A549 (cell line): ENCODE data around the gene ASB2. TPM values are rescaled to one million over a fixed set of nuclear protein-coding genes. Genes with fewer than 3 reads are reported as not detected.

Experiments used
- ATAC-seq, 2 experiments: fragments of 200-7000 bp in 1 of 2; fragments of >200 bp in 1 of 2; cut with Nextera tagmentation in 1 of 2; cut with Tn5 transposase in 1 of 2; 3 replicates each; pipeline versions ENCODE4 v1.8.0 to v1.9.1; 2018 to 2020; ENCODE audit warnings: mild to moderate bottlenecking in 1 of 2, moderate library complexity in 1 of 2
- CTCF ChIA-PET: fragments of 300-600 bp; sonication (Branson Sonifier 250); formaldehyde crosslinking; extraction: SDS; loops from one replicate; lab custom pipeline; 2021; ENCODE audit warnings: antibody characterized with exemption, inconsistent platforms; lab: Yijun Ruan, JAX
- POLR2A ChIA-PET: fragments of 350-600 bp; formaldehyde crosslinking; extraction: SDS; loops from one replicate; lab custom pipeline; 2021; ENCODE audit warnings: antibody characterized with exemption, inconsistent platforms; lab: Yijun Ruan, JAX
- DNase-seq, 2 experiments: peaks; one replicate each; pipeline versions ENCODE4 v3.0.0 to v3.0.0-alpha.2; 2011 to 2016; ENCODE audit warnings: low read depth in 1 of 2, low spot score in 1 of 2
- FAIRE-seq: peaks from 2 replicates; lab custom pipeline; 2011; peaks lifted over from hg19 to GRCh38; lab: Jason Lieb, UNC
- H3K27ac ChIP-seq, 2 experiments: fragments of >200 bp; sonication (Bioruptor Twin); formaldehyde crosslinking; 3 replicates each; pipeline ENCODE4 v1.5.1; 2016 to 2017
- H3K4me1 ChIP-seq: fragments of >200 bp; sonication (Bioruptor Twin); formaldehyde crosslinking; 3 replicates; pipeline ENCODE4 v1.6.1; 2016
- H3K4me2 ChIP-seq: fragments of >200 bp; sonication (Bioruptor Twin); formaldehyde crosslinking; 3 replicates; pipeline ENCODE4 v1.6.1; 2016
- H3K4me3 ChIP-seq: fragments of >200 bp; sonication (Bioruptor Twin); formaldehyde crosslinking; 3 replicates; pipeline ENCODE4 v1.5.1; 2016
- H3K9me3 ChIP-seq: fragments of >200 bp; sonication (Bioruptor Twin); formaldehyde crosslinking; 3 replicates; pipeline ENCODE4 v1.6.1; 2016
- ATOH8 ChIP-seq: fragments of 250-450 bp; sonication (Bioruptor Pico); IDR thresholded peaks from 2 replicates; pipeline ENCODE4 v1.5.0; 2020; ENCODE audit warnings: low read depth, mild to moderate bottlenecking, moderate library complexity
- BCL3 ChIP-seq: fragments of >200 bp; sonication (Bioruptor Twin); formaldehyde crosslinking; IDR thresholded peaks from 3 replicates; pipeline ENCODE4 v1.6.1; 2016
- CBX2 ChIP-seq: fragments of 200-600 bp; sonication (generic); IDR thresholded peaks from 2 replicates; pipeline ENCODE4 v1.6.1; 2016; ENCODE audit warnings: low read depth, mild to moderate bottlenecking, borderline replicate concordance
- CHD2 ChIP-seq: fragments of 150-350 bp; IDR thresholded peaks from 2 replicates; pipeline ENCODE4 v1.6.1; 2014; ENCODE audit warnings: low read length; ENCODE audit not compliant: partially characterized antibody
- CHD4 ChIP-seq: fragments of 200-600 bp; sonication (generic); IDR thresholded peaks from 2 replicates; pipeline ENCODE4 v1.6.1; 2016; ENCODE audit warnings: antibody characterized with exemption, mild to moderate bottlenecking, borderline replicate concordance
- CTCF ChIP-seq: fragments of >200 bp; sonication (Bioruptor Twin); formaldehyde crosslinking; IDR thresholded peaks from 3 replicates; pipeline ENCODE4 v1.5.1; 2016
- EHF ChIP-seq: fragments of 250-450 bp; sonication (Bioruptor Pico); IDR thresholded peaks from 2 replicates; pipeline ENCODE4 v1.5.0; 2020; ENCODE audit warnings: mild to moderate bottlenecking
- EHMT2 ChIP-seq: fragments of 200-600 bp; sonication (generic); IDR thresholded peaks from 2 replicates; pipeline ENCODE4 v1.6.1; 2016; ENCODE audit warnings: antibody characterized with exemption, low read depth, mild to moderate bottlenecking, moderate library complexity
- EP300 ChIP-seq, 2 experiments: fragments of >200 bp; sonication (Bioruptor Twin); formaldehyde crosslinking; IDR thresholded peaks; 2 replicates in 1 of 2; 3 replicates in 1 of 2; pipeline ENCODE4 v1.6.1; 2016 to 2017
- ESRRA ChIP-seq: fragments of 150-350 bp; IDR thresholded peaks from 2 replicates; pipeline ENCODE4 v1.6.1; 2014; ENCODE audit warnings: mild to moderate bottlenecking, low read length, borderline replicate concordance
- FOSB ChIP-seq: fragments of 250-450 bp; sonication (Bioruptor Pico); IDR thresholded peaks from 2 replicates; pipeline ENCODE4 v1.5.0; 2020; ENCODE audit warnings: mild to moderate bottlenecking, moderate library complexity
- FOXS1 ChIP-seq: fragments of 250-450 bp; sonication (Bioruptor Pico); IDR thresholded peaks from 2 replicates; pipeline ENCODE4 v1.5.0; 2020; ENCODE audit warnings: mild to moderate bottlenecking, moderate library complexity
- GATA3 ChIP-seq: IDR thresholded peaks from 2 replicates; pipeline ENCODE4 v1.6.1; 2012; ENCODE audit warnings: borderline replicate concordance
- HDAC2 ChIP-seq: fragments of 200-600 bp; sonication (generic); IDR thresholded peaks from 2 replicates; pipeline ENCODE4 v1.6.1; 2016
- HEYL ChIP-seq: fragments of 250-450 bp; sonication (Bioruptor Pico); IDR thresholded peaks from 2 replicates; pipeline ENCODE4 v1.8.0; 2021; ENCODE audit warnings: mild to moderate bottlenecking, moderate library complexity
- HOXB13 ChIP-seq: fragments of 250-450 bp; sonication (Bioruptor Pico); IDR thresholded peaks from 2 replicates; pipeline ENCODE4 v1.5.0; 2020; ENCODE audit warnings: low read depth, mild to moderate bottlenecking, moderate library complexity
- KDM5A ChIP-seq: fragments of 200-600 bp; sonication (generic); IDR thresholded peaks from 2 replicates; pipeline ENCODE4 v1.6.1; 2016; ENCODE audit warnings: antibody characterized with exemption, mild to moderate bottlenecking
- NR3C1 ChIP-seq: fragments of >200 bp; sonication (Bioruptor Twin); formaldehyde crosslinking; IDR thresholded peaks from 3 replicates; pipeline ENCODE4 v1.6.1; 2017
- PHF8 ChIP-seq: fragments of 200-600 bp; sonication (generic); IDR thresholded peaks from 2 replicates; pipeline ENCODE4 v1.6.1; 2016; ENCODE audit warnings: low read depth, mild to moderate bottlenecking, antibody characterized with exemption, moderate library complexity, borderline replicate concordance
- POLR2A ChIP-seq: IDR thresholded peaks from 2 replicates; pipeline ENCODE4 v1.6.1; 2012; ENCODE audit warnings: mild to moderate bottlenecking, low read length
- RARB ChIP-seq: fragments of 250-450 bp; sonication (Bioruptor Pico); IDR thresholded peaks from 2 replicates; pipeline ENCODE4 v1.8.0; 2021; ENCODE audit warnings: mild to moderate bottlenecking, moderate library complexity
- REST ChIP-seq: fragments of 200-600 bp; sonication (generic); IDR thresholded peaks from 2 replicates; pipeline ENCODE4 v1.6.1; 2016; ENCODE audit warnings: antibody characterized with exemption, mild to moderate bottlenecking, moderate library complexity
- RFX5 ChIP-seq: fragments of 450-650 bp; IDR thresholded peaks from 2 replicates; pipeline ENCODE4 v1.7.1; 2014; ENCODE audit warnings: antibody characterized with exemption, mild to moderate bottlenecking, moderate library complexity
- SMC3 ChIP-seq: fragments of >200 bp; sonication (Bioruptor Twin); formaldehyde crosslinking; IDR thresholded peaks from 3 replicates; pipeline ENCODE4 v1.6.1; 2018; ENCODE audit warnings: inconsistent platforms
- SREBF2 ChIP-seq: fragments of 450-650 bp; IDR thresholded peaks from 2 replicates; pipeline ENCODE4 v1.6.1; 2014; ENCODE audit warnings: mild to moderate bottlenecking, moderate library complexity
- TP53 ChIP-seq: fragments of 250-450 bp; sonication (Bioruptor Pico); IDR thresholded peaks from 2 replicates; pipeline ENCODE4 v1.5.0; 2021; ENCODE audit warnings: mild to moderate bottlenecking, moderate library complexity
- ZC3H11A ChIP-seq: fragments of 450-650 bp; IDR thresholded peaks from 2 replicates; pipeline ENCODE4 v1.6.1; 2014; ENCODE audit warnings: antibody characterized with exemption, mild to moderate bottlenecking
- ZFP36 ChIP-seq: fragments of 450-650 bp; IDR thresholded peaks from 2 replicates; pipeline ENCODE4 v1.6.1; 2014; ENCODE audit warnings: borderline replicate concordance; ENCODE audit not compliant: partially characterized antibody
- ZNF302 ChIP-seq: fragments of 250-450 bp; sonication (Bioruptor Pico); IDR thresholded peaks from 2 replicates; pipeline ENCODE4 v1.9.0; 2021; ENCODE audit warnings: inconsistent platforms, mild to moderate bottlenecking, moderate library complexity
- WGBS: methylation state at CpG from one replicate; pipeline ENCODE4 v1.1.6; 2017; ENCODE audit errors: missing lambda C conversion rate; 5-methylcytosine and 5-hydroxymethylcytosine counted together
- polyA plus RNA-seq, 4 experiments: library from polyadenylated mRNA; depleted of rRNA in 3 of 4; stranded (reverse); fragments of >200 nt; fragmentation: RNase III in 1 of 4; extraction: RNeasy Plus Mini Kit Qiagen cat#74134 plus additional on column Dnase treatment in 1 of 4; gene quantifications; 2 replicates in 3 of 4; 3 replicates in 1 of 4; pipeline ENCODE4 v1.2.3, GENCODE V29; 2011 to 2017

The ASB2 gene
- polyA plus RNA-seq, 2 of the 4 experiments (the other 2 are of a cell fraction) = 0.03 to 0.10 TPM

GRCh38 chr14:94015223-94015622 lies 38.9 kb upstream of the ASB2 start (continued):
- TF ChIP-seq BCL3 = no peak
- TF ChIP-seq, all 56 proteins: peak for 0

- Histone ChIP-seq H3K4me1 (peaks cover 17% of the 10 kb centered on the region; the same call in 2 of the 3 replicates), H3K9me3 (no peaks in the 10 kb centered on the region), H3K27ac (no peak overlapping the region), H3K4me3 (no peak overlapping the region), H3K4me2 (no peak overlapping the region)
- DNase-seq = no peak
- 83% methylated on average over 6 of the region's 6 CpGs for WGBS
- ATAC-seq = no peak
- TF ChIP-seq SMC3 = no peak
- no peak for TF ChIP-seq ESRRA
- TF ChIP-seq EHMT2 = no peak
- no peak for TF ChIP-seq HDAC2
- no peak for TF ChIP-seq CTCF
- TF ChIP-seq CHD2 = no peak
- TF ChIP-seq ZFP36 = no peak
- TF ChIP-seq CBX2 = no peak
- TF ChIP-seq RARB (CRISPR knock-in tag) = no peak
- no peak for TF ChIP-seq FOXS1 (CRISPR knock-in tag)
- no peak for TF ChIP-seq FOSB
- TF ChIP-seq CHD4 = no peak
- no peak for TF ChIP-seq EP300 (IDR thresholded peaks at IDR 0.05)
- FAIRE-seq = no peak
- ChIA-PET POLR2A (no interaction called here), CTCF (interaction anchor here (1.2 to 2.3 kb wide), 4 partner anchors 11 to 78 kb away, joined by 3 to 9 read pairs (median 6); partner anchors contain the start of gene OTUB2)
Observed at GRCh38 chr14:94014382-94014781, 38.0 kb upstream of the ASB2 start.

- ATAC-seq = peak in 1 of 2 experiments; percentile 63; a peak in 3 of 6 replicates
- Histone ChIP-seq H3K4me1 (peaks cover 17% of the 10 kb centered on the region; the same call in 2 of the 3 replicates), H3K4me3 (no peak overlapping the region), H3K27ac (peak overlapping the region in 1 of 2 experiments; percentile 57; a peak in 2 of 6 replicates), H3K9me3 (no peaks in the 10 kb centered on the region), H3K4me2 (peak overlapping the region; percentile 47; the same call in 2 of the 3 replicates)
- WGBS = 38% methylated on average over 2 of the region's 2 CpGs
- no peak for FAIRE-seq
- ChIA-PET CTCF (interaction anchor here (0.9 to 2.4 kb wide), 6 partner anchors 10 to 75 kb away, joined by 3 to 19 read pairs (median 6); no protein-coding TSS in a partner anchor), POLR2A (no interaction called here)
- TF ChIP-seq SREBF2 (no peak), HEYL (CRISPR knock-in tag) (no peak), EHF (CRISPR knock-in tag) (no peak), PHF8 (no peak), POLR2A (no peak), RFX5 (no peak), TP53 (CRISPR knock-in tag) (no peak), GATA3 (no peak), HOXB13 (CRISPR knock-in tag) (no peak), NR3C1 (no peak), REST (no peak), ATOH8 (CRISPR knock-in tag) (no peak), ESRRA (no peak), ZC3H11A (no peak), KDM5A (no peak), CHD2 (no peak), ZNF302 (no peak)
- no peak for DNase-seq
Observed at GRCh38 chr14:94011795-94012194, 35.4 kb upstream of the ASB2 start.
